CD4-positive, alpha-beta T cell treated with Interleukin-2 at 100 ng/mL for 4 hours (primary cell): ENCODE data around the gene NUBP1.

Experiments used
- DNase-seq: peaks from one replicate; pipeline ENCODE4 v3.0.0-alpha.2; 2020; ENCODE audit warnings: low spot score

Gene NUBP1

DNA sequence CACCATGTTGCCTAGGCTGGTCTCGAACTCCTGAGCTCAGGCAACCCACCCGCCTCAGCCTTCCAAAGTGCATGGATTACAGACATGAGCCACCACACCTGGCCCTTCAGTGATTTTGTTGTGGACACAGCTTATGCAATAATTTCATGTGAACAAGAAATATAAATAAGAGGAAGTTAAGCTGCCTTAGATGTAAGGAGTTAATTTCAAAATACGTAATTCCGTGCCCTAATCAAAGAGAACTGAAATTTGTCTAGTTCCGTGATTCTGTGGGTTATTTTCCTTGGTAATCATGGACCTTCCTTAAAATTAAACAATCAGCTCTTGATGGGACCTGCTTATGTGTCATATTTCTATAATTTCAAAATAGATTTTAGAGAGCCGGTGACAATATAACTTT, 63.1 kb downstream of the NUBP1 start:
- DNase-seq: no peak

DNA sequence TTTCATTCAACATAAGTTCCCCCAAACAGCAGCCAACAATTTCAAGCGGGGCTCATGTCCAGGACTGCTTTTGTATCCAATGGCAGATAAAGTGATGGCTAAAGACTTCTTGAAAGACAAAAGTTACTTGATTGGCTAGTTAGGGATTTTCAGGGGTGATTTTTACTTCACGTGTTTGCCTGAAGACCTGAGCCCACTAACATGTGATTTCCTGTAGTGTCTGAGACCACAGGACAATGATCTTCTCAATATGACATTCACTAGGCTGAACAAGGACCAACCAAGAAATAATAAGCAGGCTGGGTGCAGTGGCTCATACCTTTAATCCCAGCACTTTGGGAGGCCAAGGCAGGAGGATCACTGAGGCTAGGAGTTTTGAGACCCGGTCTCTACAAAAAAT, 64.6 kb downstream of the NUBP1 start:
- DNase-seq: no peak

DNA sequence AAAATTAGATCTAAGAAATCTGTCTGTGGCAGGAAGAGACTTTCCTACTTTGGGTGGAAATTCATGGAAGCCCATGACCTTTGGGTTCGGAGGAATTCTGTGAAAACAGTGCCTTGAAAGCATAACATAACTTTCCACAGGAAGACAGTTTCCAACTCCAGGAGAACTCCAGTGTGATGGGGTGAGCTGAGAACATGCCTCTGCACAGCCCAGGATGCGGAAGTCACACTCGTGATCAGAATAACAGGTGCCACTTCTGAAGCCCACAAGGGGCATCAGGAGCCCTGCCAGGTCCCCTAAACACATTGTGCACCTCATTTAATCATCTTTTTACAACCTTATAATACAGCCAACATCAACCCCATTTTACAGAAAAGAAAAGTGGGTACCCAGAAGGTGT, 65.2 kb downstream of the NUBP1 start:
- no peak for DNase-seq

DNA sequence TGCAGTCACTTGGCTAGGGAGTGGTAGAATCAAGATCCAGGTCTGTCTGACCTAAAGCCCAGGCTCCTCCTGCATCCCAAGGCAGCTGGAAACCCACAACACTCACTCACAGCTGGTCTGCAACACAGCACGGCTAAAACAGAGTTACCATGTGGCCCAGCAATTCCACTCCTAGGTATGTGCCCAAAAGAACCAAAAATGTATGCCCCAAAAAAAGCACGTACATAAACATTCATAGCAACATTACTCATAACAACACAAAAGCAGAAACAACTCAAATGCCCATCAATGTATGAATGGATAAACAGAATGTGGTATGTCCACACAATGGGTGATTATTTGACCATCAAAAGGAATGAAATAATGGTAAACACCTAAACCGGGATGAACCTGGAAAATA, 66.1 kb downstream of the NUBP1 start:
- DNase-seq: no peak

DNA sequence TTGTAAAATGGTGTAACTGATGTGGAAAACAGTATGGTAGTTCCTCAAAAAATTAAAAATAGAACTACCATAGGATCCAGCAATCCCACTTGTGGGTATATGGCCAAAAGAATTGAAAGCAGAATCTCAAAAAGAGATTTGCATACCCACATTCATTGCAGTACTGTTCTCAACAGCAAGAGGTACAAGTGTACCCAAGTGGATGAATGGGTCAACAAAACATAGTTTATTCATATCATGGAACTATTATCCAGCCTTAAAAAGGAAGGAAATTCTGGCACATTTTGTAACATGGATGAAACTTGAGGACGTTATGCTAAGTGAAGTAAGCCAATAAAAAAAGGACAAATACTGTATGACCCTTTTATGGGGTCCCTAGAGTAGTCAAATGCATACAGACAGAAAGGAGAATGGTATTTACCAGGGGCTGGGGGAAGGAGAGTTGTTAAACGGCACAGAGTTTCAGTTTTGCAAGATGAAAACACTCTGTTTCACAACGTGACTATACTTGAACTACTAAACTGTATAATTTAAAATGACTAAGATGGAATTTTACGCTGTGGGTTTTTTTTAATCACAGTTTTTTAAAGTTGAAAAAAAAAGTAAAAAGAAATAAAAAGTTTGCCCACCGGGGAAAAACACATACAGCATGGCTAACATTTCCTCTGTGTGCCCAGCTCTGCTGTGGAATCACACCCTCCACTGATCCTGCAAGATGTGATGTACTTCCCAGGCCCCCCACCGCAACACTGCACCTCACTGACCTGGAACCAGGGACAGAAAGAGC, 68.9 kb downstream of the NUBP1 start:
- no peak for DNase-seq

DNA sequence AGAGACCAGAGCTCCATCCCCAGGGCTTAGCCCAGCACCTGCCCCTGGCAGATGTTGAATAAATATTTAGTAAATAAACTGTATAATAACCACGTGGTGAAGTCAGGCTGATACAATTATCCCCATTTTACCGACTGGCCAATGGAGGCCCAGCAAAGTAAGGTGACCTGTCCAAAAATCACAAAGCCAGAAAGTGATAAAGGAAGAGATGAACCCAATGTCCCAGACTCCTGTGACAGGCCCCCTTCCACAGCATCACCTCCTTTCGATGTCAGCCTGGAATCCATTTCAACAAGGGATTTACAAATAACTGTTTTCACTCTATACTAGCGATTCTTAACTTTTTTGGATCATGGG, 69.4 kb downstream of the NUBP1 start:
- DNase-seq: no peak

DNA sequence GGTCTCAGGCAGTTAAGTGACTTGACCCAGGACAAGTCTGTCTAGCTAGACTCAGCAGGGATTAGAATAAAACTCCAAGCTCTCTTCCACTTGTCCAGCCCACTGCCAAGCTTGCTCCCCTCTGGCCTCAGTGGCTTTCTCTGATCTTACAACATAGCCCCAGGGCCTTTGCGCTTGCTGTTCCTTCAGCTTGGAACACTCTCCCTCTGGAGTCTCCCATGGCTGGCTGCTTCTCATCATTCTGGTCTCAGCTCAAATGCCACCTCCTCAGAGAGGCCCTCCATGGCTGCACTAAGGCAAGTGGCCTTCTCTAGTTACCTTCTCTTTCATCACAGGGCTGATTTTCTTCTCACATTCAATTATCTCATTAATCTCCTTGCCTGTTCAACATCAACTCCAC, 73.9 kb downstream of the NUBP1 start:
- no peak for DNase-seq

DNA sequence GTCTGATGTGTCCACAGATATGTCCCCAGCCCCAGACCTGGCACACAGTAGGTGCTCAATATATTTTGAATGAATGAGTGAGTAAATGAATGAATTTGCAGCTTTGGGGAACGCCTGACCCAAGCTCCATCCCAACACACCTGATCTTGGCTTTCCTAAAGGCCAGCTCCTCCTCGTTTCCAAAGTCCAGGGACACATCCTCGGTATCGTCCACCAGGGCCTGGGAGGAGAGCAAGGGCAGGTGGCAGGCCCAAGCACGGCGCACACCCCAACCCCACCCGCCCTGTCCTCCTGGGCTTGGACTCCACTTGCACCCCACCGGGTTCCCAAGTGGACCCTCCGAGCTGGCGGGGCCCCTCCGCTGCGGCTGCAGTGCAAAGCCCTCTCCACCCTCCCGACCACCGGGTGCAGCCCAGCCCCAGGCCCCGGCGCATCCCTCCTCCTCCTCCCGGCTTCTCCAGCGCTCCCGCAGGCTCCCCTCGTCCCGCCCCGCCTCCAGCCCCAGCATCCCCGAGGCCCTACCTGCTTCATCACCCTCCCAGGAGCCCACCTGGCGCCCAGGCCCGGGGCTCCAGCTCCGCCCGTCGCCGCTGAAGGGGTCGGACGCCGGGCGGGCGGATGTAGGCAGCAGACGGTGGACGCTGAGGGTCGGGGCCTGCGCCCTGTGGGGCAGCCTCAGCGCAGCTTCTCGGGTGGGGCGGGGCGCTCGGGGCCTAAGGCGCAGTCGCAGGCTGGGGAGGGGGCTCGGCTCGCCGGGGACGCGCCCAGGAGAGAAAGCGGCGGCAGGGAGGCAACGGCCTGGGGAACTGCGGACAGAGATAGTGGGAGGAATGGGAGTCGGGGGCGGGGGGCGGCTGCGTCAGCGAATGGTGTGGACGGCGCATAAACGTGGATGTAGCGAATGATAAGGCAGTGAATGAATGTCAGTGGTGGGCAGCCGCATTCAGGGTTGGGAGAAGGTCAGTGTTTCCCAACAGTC, 74.6 kb downstream of the NUBP1 start, which contains the start of gene TVP23A:
Gene TVP23A (minus strand): TSS at position 832 of the 979 bp plus-strand sequence. CDS start 301 bp downstream, at position 531.
- no peak for DNase-seq
